Naive thymus-derived CD4-positive, alpha-beta T cell (primary cell): Measurements from ENCODE around the gene SH2D5. TPM values are rescaled to one million over a fixed set of nuclear protein-coding genes. Genes with fewer than 3 reads are reported as not detected.
A peak's percentile ranks its signal among the peaks of the same experiment; 100 is the strongest.

ENCODE experiments used
- ATAC-seq: fragments of 150-1000 bp; cut with Tn5 transposase; 2 replicates; pipeline ENCODE4 v1.10.0; 2021; ENCODE audit warnings: mild to moderate bottlenecking, moderate library complexity
- CTCF ChIA-PET: fragments of 350-600 bp; sonication (Branson Sonifier 250); formaldehyde crosslinking; loops from one replicate; lab custom pipeline; 2021; ENCODE audit warnings: antibody characterized with exemption; lab: Charles Lee
- POLR2A ChIA-PET: fragments of 350-600 bp; sonication (Branson Sonifier 250); formaldehyde crosslinking; loops from one replicate; lab custom pipeline; 2021; ENCODE audit warnings: antibody characterized with exemption, inconsistent platforms; lab: Charles Lee
- DNase-seq, 9 donors: peaks; one replicate each; pipeline versions ENCODE4 v3.0.0 to v3.0.0-alpha.2; 2020 to 2022; ENCODE audit warnings: mixed read lengths in 1 of 9
- H3K27ac ChIP-seq: one replicate; pipeline ENCODE4 v1.7.0; 2013; ENCODE audit warnings: mild to moderate bottlenecking, low read depth, low read length, moderate library complexity
- H3K27me3 ChIP-seq, 2 donors: one replicate each; pipeline ENCODE4 v1.7.0; 2013; ENCODE audit warnings: low read length in 2 of 2, mild to moderate bottlenecking in 2 of 2, moderate library complexity in 2 of 2; ENCODE audit not compliant: control insufficient read depth in 2 of 2, insufficient read depth in 2 of 2
- H3K36me3 ChIP-seq, 3 experiments: 1 replicate in 2 of 3; 2 replicates in 1 of 3; pipeline ENCODE4 v1.7.0; 2013; ENCODE audit warnings: low read length in 3 of 3, mild to moderate bottlenecking in 3 of 3, moderate library complexity in 1 of 3; ENCODE audit not compliant: insufficient read depth in 3 of 3, control insufficient read depth in 2 of 3
- H3K4me1 ChIP-seq, 2 donors: one replicate each; pipeline ENCODE4 v1.7.0; 2013; ENCODE audit warnings: low read length in 2 of 2, mild to moderate bottlenecking in 2 of 2, moderate library complexity in 1 of 2; ENCODE audit not compliant: control insufficient read depth in 2 of 2, insufficient read depth in 2 of 2
- H3K4me3 ChIP-seq: 2 replicates; pipeline ENCODE4 v1.7.0; 2013; ENCODE audit warnings: mild to moderate bottlenecking, low read length
- H3K9me3 ChIP-seq, 3 experiments: 1 replicate in 2 of 3; 2 replicates in 1 of 3; pipeline ENCODE4 v1.7.0; 2013; ENCODE audit warnings: low read length in 3 of 3; ENCODE audit not compliant: control insufficient read depth in 2 of 3
- H3K27ac Mint-ChIP-seq, 9 donors: one replicate each; pipeline ENCODE4 v1.8.0; 2020 to 2022; ENCODE audit warnings: mixed read lengths in 9 of 9, mild to moderate bottlenecking in 8 of 9, moderate library complexity in 5 of 9, inconsistent platforms in 2 of 9
- H3K27me3 Mint-ChIP-seq, 5 donors: one replicate each; pipeline ENCODE4 v1.8.0; 2021 to 2022; ENCODE audit warnings: mixed read lengths in 5 of 5, mild to moderate bottlenecking in 1 of 5
- H3K36me3 Mint-ChIP-seq, 5 donors: one replicate each; pipeline ENCODE4 v1.8.0; 2020 to 2022; ENCODE audit warnings: mixed read lengths in 5 of 5, mild to moderate bottlenecking in 3 of 5, inconsistent platforms in 1 of 5
- H3K4me1 Mint-ChIP-seq, 7 donors: one replicate each; pipeline ENCODE4 v1.8.0; 2020 to 2022; ENCODE audit warnings: mixed read lengths in 7 of 7, mild to moderate bottlenecking in 3 of 7, inconsistent platforms in 1 of 7
- H3K4me3 Mint-ChIP-seq, 10 donors: one replicate each; pipeline ENCODE4 v1.8.0; 2020 to 2022; ENCODE audit warnings: mild to moderate bottlenecking in 10 of 10, mixed read lengths in 10 of 10, moderate library complexity in 6 of 10, inconsistent platforms in 2 of 10
- H3K9me3 Mint-ChIP-seq, 11 donors: one replicate each; pipeline ENCODE4 v1.8.0; 2020 to 2022; ENCODE audit warnings: mixed read lengths in 11 of 11, mild to moderate bottlenecking in 4 of 11, inconsistent platforms in 1 of 11, moderate library complexity in 1 of 11
- intact Hi-C, 2 donors: fragments of 100-400 bp; cut with micrococcal nuclease; formaldehyde crosslinking; loops; one replicate each; pipeline ENCODE4 v1.15.1; 2023
- polyA plus RNA-seq, 2 donors: library from polyadenylated mRNA; unstranded; fragments of 300-500 nt; fragmentation: Illumina TruSeq; gene quantifications; one replicate each; pipeline ENCODE4 v1.2.3, GENCODE V29; 2021
- total RNA-seq, 6 experiments: library from RNA in 5 of 6; stranded (reverse) in 5 of 6; gene quantifications; 1 replicate in 5 of 6; 2 replicates in 1 of 6; pipeline ENCODE4 v1.2.3 and lab custom pipeline; 2021 to 2026

The SH2D5 gene
- total and polyA plus RNA-seq, 7 experiments from 2014 or later, result 0.35 TPM; not detected in 5

DNA sequence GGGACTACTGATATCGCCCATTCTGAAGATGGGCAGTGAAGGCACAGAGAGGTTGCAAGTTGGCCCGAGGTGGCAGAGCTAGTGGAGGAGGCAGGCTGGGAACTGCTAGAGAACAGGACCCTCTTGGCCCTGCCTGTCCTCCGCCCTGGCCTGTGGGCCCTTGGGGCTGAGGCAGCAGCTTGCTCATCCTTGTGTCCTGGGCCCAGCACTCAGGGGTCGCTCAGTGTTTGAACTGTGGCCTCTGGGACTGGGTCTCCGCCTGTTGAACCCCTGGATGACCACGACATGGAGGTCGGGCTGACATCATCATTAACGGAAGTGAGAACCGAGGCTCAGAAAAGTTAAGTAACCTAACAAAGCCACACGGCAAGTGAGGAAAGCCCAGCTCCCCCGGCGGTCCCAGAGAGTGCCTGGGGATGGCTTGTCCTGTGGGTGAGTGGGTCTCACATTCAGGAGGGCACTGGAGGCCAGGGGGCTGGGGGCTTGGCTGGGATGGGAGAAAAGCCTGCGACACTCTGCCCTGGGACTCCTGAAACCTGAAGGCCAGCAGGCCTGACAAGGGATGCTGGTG, 48.4 kb downstream of the SH2D5 start:
- ChIA-PET POLR2A (no interaction called here), CTCF (no interaction called here)
- Mint-ChIP-seq H3K4me3 (no peak overlapping the region), H3K4me1 (peaks cover 0 to 6% (median 0%) of the 10 kb centered on the region in 7 donors), H3K27ac (no peak overlapping the region), H3K9me3 (no peaks in the 10 kb centered on the region), H3K27me3 (peaks cover 0 to 53% (median 8%) of the 10 kb centered on the region in 5 donors), H3K36me3 (no peaks in the 10 kb centered on the region)
- Histone ChIP-seq H3K4me3 (no peak overlapping the region), H3K4me1 (no peaks in the 10 kb centered on the region), H3K9me3 (no peaks in the 10 kb centered on the region), H3K27me3 (no peaks in the 10 kb centered on the region), H3K27ac (no peak overlapping the region), H3K36me3 (no peaks in the 10 kb centered on the region)
- DNase-seq, result no peak
- intact Hi-C loops, result no loop called here
- ATAC-seq, result no peak

DNA sequence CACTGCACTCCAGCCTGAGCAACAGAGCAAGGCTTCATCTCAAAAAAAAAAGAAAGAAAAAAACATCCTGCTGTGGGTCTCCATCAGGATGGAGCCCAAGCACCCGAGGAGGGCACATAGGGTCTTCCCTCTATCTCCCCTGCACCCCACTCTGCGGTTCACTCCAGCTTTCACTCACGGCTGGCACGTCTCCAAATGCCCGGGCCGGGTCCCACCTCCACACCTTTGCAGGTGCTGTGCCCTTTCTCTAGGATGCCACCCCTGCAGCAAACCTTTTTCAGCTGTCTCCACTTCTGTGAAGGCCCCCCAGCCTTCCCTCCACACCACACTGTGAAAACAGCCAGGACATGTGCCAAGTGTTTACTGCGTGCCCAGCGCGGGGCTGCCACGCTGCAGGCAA, 48.9 kb downstream of the SH2D5 start:
- no peak overlapping the region for H3K27ac Mint-ChIP-seq
- peaks cover 0 to 10% (median 3%) of the 10 kb centered on the region in 7 donors for H3K4me1 Mint-ChIP-seq
- ATAC-seq, result no peak
- H3K27ac ChIP-seq, result no peak overlapping the region
- no peaks in the 10 kb centered on the region for H3K9me3 Mint-ChIP-seq
- no peaks in the 10 kb centered on the region for H3K27me3 ChIP-seq
- peak overlapping the region in 1 of 10 donors; percentile 53 for H3K4me3 Mint-ChIP-seq
- no peak for DNase-seq
- no peaks in the 10 kb centered on the region for H3K36me3 ChIP-seq
- no peaks in the 10 kb centered on the region for H3K9me3 ChIP-seq
- no peak overlapping the region for H3K4me3 ChIP-seq
- H3K4me1 ChIP-seq, result no peaks in the 10 kb centered on the region
- ChIA-PET CTCF (no interaction called here), POLR2A (no interaction called here)
- intact Hi-C loops, result no loop called here
- H3K36me3 Mint-ChIP-seq, result no peaks in the 10 kb centered on the region
- peaks cover 0 to 57% (median 8%) of the 10 kb centered on the region in 5 donors for H3K27me3 Mint-ChIP-seq

DNA sequence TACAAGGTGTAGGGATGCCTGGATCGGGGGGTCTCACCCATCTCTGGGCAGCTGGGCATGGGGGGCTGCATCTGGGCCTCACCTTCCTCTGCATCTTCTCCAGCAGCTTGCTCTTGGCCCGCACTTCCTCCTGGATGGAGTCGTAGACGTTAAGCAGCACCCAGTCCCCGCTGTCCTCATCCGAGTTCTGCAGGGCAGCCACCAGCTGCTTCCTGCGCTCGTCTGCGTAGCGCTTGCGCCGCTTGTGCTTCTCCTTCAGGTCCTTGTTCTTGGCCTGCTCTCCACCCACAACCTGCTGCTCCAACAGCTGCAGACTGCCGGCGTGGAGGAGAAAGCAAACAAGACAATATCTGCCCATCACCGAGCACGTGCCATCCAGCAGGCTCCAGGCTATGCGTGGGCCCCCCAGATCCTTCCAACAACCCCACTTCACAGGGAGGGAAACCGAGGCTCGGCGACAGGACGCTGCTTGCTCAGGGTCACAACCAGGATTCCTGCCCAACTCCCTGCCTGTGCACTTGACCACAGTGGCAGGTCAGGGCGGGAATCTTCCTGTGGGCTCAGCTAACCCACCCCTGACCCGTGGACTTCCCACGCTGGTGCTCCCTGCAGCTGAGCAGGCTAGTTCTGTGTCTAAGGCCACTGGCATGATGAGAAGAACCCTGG, 49.8 kb downstream of the SH2D5 start:
- Mint-ChIP-seq H3K4me3 (no peak overlapping the region), H3K27me3 (peaks cover 0 to 61% (median 8%) of the 10 kb centered on the region in 5 donors), H3K9me3 (peaks cover 0 to 4% (median 2%) of the 10 kb centered on the region in 11 donors), H3K4me1 (peaks cover 4 to 14% (median 7%) of the 10 kb centered on the region in 7 donors), H3K36me3 (peaks cover 0 to 3% (median 2%) of the 10 kb centered on the region in 5 donors), H3K27ac (no peak overlapping the region)
- intact Hi-C loops, result no loop called here
- ATAC-seq, result peak; percentile 56
- ChIA-PET POLR2A (no interaction called here), CTCF (no interaction called here)
- H3K27ac ChIP-seq, result no peak overlapping the region
- no peaks in the 10 kb centered on the region for H3K27me3 ChIP-seq
- H3K4me3 ChIP-seq, result no peak overlapping the region
- H3K4me1 ChIP-seq, result no peaks in the 10 kb centered on the region
- H3K36me3 ChIP-seq, result no peaks in the 10 kb centered on the region
- H3K9me3 ChIP-seq, result no peaks in the 10 kb centered on the region
- no peak for DNase-seq

DNA sequence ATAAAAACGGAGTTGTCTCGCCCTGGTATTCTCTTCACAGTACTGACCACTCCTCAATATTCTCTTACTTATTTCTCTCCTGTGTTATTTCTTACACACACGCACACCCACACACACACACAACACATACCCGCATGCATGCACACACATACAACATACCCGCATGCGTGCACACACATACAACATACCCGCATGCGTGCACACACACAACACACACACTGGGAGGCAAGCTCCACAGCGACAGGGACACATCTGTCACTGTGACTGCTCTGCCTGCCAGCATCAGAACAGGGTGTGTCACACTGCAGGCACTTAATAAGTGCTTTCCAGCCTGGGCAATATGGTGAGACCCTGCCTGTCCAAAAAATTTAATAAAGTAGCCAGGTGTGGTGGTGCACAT, 50.5 kb downstream of the SH2D5 start:
- ATAC-seq (no peak), DNase-seq (no peak)
- no peaks in the 10 kb centered on the region for H3K4me1 ChIP-seq
- Mint-ChIP-seq H3K4me1 (peaks cover 4 to 14% (median 7%) of the 10 kb centered on the region in 7 donors), H3K4me3 (no peak overlapping the region), H3K27me3 (peaks cover 0 to 68% (median 8%) of the 10 kb centered on the region in 5 donors), H3K27ac (no peak overlapping the region), H3K36me3 (peaks cover 0 to 7% (median 3%) of the 10 kb centered on the region in 5 donors), H3K9me3 (peaks cover 0 to 10% (median 3%) of the 10 kb centered on the region in 11 donors)
- ChIA-PET POLR2A (no interaction called here), CTCF (no interaction called here)
- intact Hi-C loops, result no loop called here
- no peaks in the 10 kb centered on the region for H3K9me3 ChIP-seq
- no peak overlapping the region for H3K4me3 ChIP-seq
- H3K27ac ChIP-seq, result no peak overlapping the region
- H3K36me3 ChIP-seq, result no peaks in the 10 kb centered on the region
- H3K27me3 ChIP-seq, result no peaks in the 10 kb centered on the region

DNA sequence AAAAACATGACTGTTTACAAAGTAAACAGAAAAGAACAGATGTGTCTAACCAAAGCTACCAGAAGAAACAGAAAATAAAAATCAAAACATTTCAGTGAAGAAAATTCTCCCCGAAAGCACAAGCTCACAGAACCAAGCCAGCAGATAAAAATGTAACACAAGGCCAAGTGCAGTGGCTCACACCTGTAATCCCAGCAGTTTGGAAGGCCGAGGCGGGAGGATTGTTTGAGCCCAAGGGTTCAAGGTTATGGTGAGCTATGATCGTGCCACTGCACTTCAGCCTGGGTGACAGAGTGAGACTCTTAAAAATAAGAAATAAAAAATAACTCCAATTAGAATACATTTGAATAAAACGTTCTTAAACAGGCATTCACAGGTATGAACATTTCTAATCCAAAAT, 52.2 kb downstream of the SH2D5 start:
- intact Hi-C loops, result no loop called here
- peaks cover 0 to 7% (median 3%) of the 10 kb centered on the region in 5 donors for H3K36me3 Mint-ChIP-seq
- DNase-seq (no peak), ATAC-seq (no peak)
- Histone ChIP-seq H3K9me3 (no peaks in the 10 kb centered on the region), H3K4me1 (no peaks in the 10 kb centered on the region), H3K36me3 (no peaks in the 10 kb centered on the region), H3K27ac (no peak overlapping the region), H3K4me3 (no peak overlapping the region), H3K27me3 (no peaks in the 10 kb centered on the region)
- H3K27me3 Mint-ChIP-seq, result peaks cover 0 to 76% (median 8%) of the 10 kb centered on the region in 5 donors
- H3K4me3 Mint-ChIP-seq, result no peak overlapping the region
- ChIA-PET POLR2A (no interaction called here), CTCF (no interaction called here)
- H3K9me3 Mint-ChIP-seq, result peaks cover 0 to 11% (median 3%) of the 10 kb centered on the region in 11 donors
- H3K27ac Mint-ChIP-seq, result no peak overlapping the region
- H3K4me1 Mint-ChIP-seq, result peaks cover 4 to 14% (median 7%) of the 10 kb centered on the region in 7 donors

DNA sequence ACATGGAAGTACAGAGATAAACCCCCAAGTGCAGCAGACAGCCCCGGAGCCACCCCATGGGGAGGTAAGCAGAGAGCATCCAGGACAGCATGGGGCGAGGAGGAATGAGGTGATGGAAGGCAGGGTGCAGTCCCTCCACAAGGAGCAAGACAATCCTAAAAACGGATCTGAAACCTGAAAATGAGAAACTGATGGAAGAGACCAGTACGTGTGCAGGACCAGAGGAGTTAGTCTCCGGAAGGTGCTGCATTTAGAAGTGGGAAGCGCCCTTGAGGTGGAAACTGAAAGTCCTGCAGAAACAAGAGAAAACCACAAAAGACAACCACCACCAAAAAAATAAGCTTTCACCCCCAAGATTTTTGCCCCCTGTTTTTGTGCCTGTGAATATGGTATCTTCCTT, 53.9 kb downstream of the SH2D5 start:
- Mint-ChIP-seq H3K27me3 (peaks cover 0 to 72% (median 8%) of the 10 kb centered on the region in 5 donors), H3K9me3 (peaks cover 0 to 11% (median 3%) of the 10 kb centered on the region in 11 donors), H3K27ac (peak overlapping the region in 1 of 9 donors; percentile 2), H3K36me3 (peaks cover 0 to 7% (median 3%) of the 10 kb centered on the region in 5 donors), H3K4me1 (peaks cover 4 to 12% (median 7%) of the 10 kb centered on the region in 7 donors), H3K4me3 (peak overlapping the region in 4 of 10 donors; percentile 10 to 63 (median 32))
- Histone ChIP-seq H3K4me3 (no peak overlapping the region), H3K9me3 (no peaks in the 10 kb centered on the region), H3K36me3 (no peaks in the 10 kb centered on the region), H3K27me3 (no peaks in the 10 kb centered on the region), H3K27ac (no peak overlapping the region), H3K4me1 (no peaks in the 10 kb centered on the region)
- DNase-seq, result no peak
- peak; percentile 34 for ATAC-seq
- ChIA-PET POLR2A (no interaction called here), CTCF (no interaction called here)
- intact Hi-C loops, result no loop called here
